ENCODE measurements around the gene HNRNPUL2.

DNA sequence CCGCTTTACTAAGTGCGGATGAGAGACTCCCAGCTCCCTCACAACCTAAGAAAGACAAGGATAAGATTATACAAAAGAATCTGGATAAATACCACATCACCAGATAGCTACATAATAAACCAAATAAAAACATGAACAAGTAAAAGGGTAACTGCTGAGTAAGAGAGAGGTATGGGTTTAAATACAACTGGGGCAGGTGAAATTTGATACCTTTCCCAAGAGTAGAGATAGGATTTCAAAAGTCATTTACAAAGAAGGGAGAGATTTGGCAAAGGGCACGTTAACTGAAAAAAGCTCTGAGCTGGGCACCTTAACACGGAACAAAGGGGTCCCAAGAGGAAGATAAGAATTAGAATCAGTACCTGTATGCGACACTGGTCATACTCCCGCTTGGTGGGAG lies 50.1 kb downstream of the HNRNPUL2 start:
- TF ChIP-seq POLR2A (IDR thresholded peaks at IDR 0.05; ENCODE audit: low read depth, low read length) (no peak), EZH2 (IDR thresholded peaks at IDR 0.05; ENCODE audit: borderline replicate concordance, low read depth, low read length, severe bottlenecking) (no peak)
- TF ChIP-seq, protein P1, sequence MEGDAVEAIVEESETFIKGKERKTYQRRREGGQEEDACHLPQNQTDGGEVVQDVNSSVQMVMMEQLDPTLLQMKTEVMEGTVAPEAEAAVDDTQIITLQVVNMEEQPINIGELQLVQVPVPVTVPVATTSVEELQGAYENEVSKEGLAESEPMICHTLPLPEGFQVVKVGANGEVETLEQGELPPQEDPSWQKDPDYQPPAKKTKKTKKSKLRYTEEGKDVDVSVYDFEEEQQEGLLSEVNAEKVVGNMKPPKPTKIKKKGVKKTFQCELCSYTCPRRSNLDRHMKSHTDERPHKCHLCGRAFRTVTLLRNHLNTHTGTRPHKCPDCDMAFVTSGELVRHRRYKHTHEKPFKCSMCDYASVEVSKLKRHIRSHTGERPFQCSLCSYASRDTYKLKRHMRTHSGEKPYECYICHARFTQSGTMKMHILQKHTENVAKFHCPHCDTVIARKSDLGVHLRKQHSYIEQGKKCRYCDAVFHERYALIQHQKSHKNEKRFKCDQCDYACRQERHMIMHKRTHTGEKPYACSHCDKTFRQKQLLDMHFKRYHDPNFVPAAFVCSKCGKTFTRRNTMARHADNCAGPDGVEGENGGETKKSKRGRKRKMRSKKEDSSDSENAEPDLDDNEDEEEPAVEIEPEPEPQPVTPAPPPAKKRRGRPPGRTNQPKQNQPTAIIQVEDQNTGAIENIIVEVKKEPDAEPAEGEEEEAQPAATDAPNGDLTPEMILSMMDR (IDR thresholded peaks at IDR 0.05; ENCODE audit: extremely low read depth in 1 of 2, insufficient read depth in 1 of 2, low read depth in 1 of 2, low read length in 2 of 2), result no peak
